ENCODE measurements around the gene DAD1. TPM values are rescaled to one million over a fixed set of nuclear protein-coding genes. Genes with fewer than 3 reads are reported as not detected.
"Not testable (repeated sequence)": the region's sequence is repeated elsewhere in the genome, so short reads cannot be mapped to it uniquely, and the experiment has no call there.

Gene DAD1
- total RNA-seq, 1 donor from 2014 or later, result 223 TPM

DNA sequence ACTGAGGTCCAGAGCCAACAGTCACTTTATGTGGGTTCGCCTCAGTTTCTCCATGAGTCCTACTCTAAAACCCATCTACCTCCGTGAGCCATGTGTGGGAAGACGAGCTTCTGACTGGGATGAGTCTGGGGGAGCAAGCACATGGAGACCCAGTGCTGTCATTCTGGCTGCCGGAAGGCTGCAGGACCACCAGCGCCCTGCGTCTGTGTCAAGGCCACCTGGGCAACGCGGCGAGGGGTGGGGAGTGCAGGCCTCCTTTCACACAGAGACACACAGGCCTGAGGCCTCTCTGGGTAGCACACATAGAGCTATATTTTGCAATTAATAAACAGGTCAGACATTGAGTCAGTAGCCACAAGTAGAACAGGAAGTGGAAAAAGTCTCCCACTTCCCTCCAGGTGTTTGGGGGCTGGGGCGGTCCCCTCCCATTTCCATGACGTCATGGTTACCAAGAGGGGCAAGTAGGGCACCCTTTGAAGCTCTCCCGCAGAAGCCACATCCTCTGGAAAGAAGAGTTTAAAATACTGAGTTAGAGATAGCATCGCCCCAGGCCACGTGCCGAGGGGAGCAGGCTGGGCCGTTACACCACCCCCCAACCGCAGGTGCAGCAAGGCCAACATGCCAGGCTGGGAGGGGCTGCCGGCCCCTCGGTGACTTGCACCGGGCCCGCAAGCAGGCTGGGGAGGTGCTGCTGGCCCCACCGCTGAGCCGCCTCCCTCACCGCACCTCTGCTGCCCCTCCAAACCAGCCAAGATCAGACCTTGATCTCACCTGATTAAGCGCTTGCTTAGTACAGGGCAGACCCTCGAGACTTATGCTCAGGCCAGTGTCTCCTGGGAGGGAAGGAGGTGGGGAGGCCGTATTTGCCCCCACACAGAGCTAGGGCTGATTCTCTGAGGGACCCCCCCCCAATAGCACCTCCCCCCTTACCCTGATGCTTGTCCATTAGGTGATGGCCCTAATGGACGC lies 32.7 kb downstream of the DAD1 start:
- Mint-ChIP-seq H3K4me3 (ENCODE audit: unreplicated experiment) (no peak overlapping the region), H3K4me1 (ENCODE audit: unreplicated experiment) (peaks cover 27% of the 10 kb centered on the region)

GRCh38 chr14:22555384-22556011 lies 33.5 kb downstream of the DAD1 start:
- DNase-seq (ENCODE audit: extremely low spot score, unreplicated experiment), result no peak
- Mint-ChIP-seq H3K4me1 (ENCODE audit: unreplicated experiment) (peaks cover 35% of the 10 kb centered on the region), H3K4me3 (ENCODE audit: unreplicated experiment) (no peak overlapping the region), H3K27me3 (ENCODE audit: unreplicated experiment) (no peaks in the 10 kb centered on the region), H3K27ac (ENCODE audit: unreplicated experiment) (no peak overlapping the region), H3K9me3 (ENCODE audit: unreplicated experiment) (no peaks in the 10 kb centered on the region), H3K36me3 (ENCODE audit: unreplicated experiment) (no peaks in the 10 kb centered on the region)
- TF ChIP-seq CTCF (IDR thresholded peaks at IDR 0.05), result no peak

More for the DNA sequence above, 32.7 kb downstream of the DAD1 start:
- no peaks in the 10 kb centered on the region for H3K9me3 Mint-ChIP-seq (ENCODE audit: unreplicated experiment)
- no peak for TF ChIP-seq CTCF (IDR thresholded peaks at IDR 0.05)
- H3K36me3 Mint-ChIP-seq (ENCODE audit: unreplicated experiment), result peaks cover under 1% of the 10 kb centered on the region
- H3K27ac Mint-ChIP-seq (ENCODE audit: unreplicated experiment), result peak overlapping the region; percentile 92
- H3K27me3 Mint-ChIP-seq (ENCODE audit: unreplicated experiment), result no peaks in the 10 kb centered on the region
- no peak for DNase-seq (ENCODE audit: extremely low spot score, unreplicated experiment)

- no peaks in the 10 kb centered on the region for H3K27me3 Mint-ChIP-seq (ENCODE audit: unreplicated experiment)
- H3K36me3 Mint-ChIP-seq (ENCODE audit: unreplicated experiment), result no peaks in the 10 kb centered on the region
- no peak for TF ChIP-seq CTCF (IDR thresholded peaks at IDR 0.05)
- H3K27ac Mint-ChIP-seq (ENCODE audit: unreplicated experiment), result no peak overlapping the region
- H3K4me1 Mint-ChIP-seq (ENCODE audit: unreplicated experiment), result peaks cover 43% of the 10 kb centered on the region
- no peak overlapping the region for H3K4me3 Mint-ChIP-seq (ENCODE audit: unreplicated experiment)
- H3K9me3 Mint-ChIP-seq (ENCODE audit: unreplicated experiment), result no peaks in the 10 kb centered on the region
- no peak for DNase-seq (ENCODE audit: extremely low spot score, unreplicated experiment)
These were observed 34.3 kb downstream of the DAD1 start for GRCh38 chr14:22554498-22555383.

GRCh38 chr14:22553861-22554497 lies 35.0 kb downstream of the DAD1 start:
- H3K27ac Mint-ChIP-seq (ENCODE audit: unreplicated experiment); H3K9me3 Mint-ChIP-seq (ENCODE audit: unreplicated experiment); H3K27me3 Mint-ChIP-seq (ENCODE audit: unreplicated experiment); DNase-seq (ENCODE audit: extremely low spot score, unreplicated experiment); H3K4me3 Mint-ChIP-seq (ENCODE audit: unreplicated experiment); H3K36me3 Mint-ChIP-seq (ENCODE audit: unreplicated experiment): not testable (repeated sequence)
- H3K4me1 Mint-ChIP-seq (ENCODE audit: unreplicated experiment), result peaks cover 48% of the 10 kb centered on the region

GRCh38 chr14:22553445-22553844 lies 35.6 kb downstream of the DAD1 start:
- H3K9me3 Mint-ChIP-seq (ENCODE audit: unreplicated experiment), result no peaks in the 10 kb centered on the region
- DNase-seq (ENCODE audit: extremely low spot score, unreplicated experiment), result no peak
- H3K27ac Mint-ChIP-seq (ENCODE audit: unreplicated experiment), result no peak overlapping the region
- H3K4me1 Mint-ChIP-seq (ENCODE audit: unreplicated experiment), result peaks cover 51% of the 10 kb centered on the region
- no peak overlapping the region for H3K4me3 Mint-ChIP-seq (ENCODE audit: unreplicated experiment)
- H3K27me3 Mint-ChIP-seq (ENCODE audit: unreplicated experiment), result no peaks in the 10 kb centered on the region
- TF ChIP-seq CTCF (IDR thresholded peaks at IDR 0.05), result no peak
- H3K36me3 Mint-ChIP-seq (ENCODE audit: unreplicated experiment), result no peaks in the 10 kb centered on the region
